IMR-90 (cell line): ENCODE measurements around the gene FAM20B. TPM values are rescaled to one million over a fixed set of nuclear protein-coding genes. Genes with fewer than 3 reads are reported as not detected.

Experiments
- ATAC-seq: fragments of 200-7000 bp; cut with Tn5 transposase; 2 replicates; pipeline ENCODE4 v1.9.1; 2020; ENCODE audit warnings: low read depth, mild to moderate bottlenecking, moderate library complexity
- BruUV-seq: library from RNA; stranded (reverse); fragments of 400-500 nt; replicated peaks from 2 replicates; lab custom pipeline; 2021; lab: Mats Ljungman, UMichigan
- CTCF ChIA-PET: fragments of 300-600 bp; formaldehyde crosslinking; extraction: SDS; loops from one replicate; lab custom pipeline; 2021; ENCODE audit warnings: antibody characterized with exemption; lab: Yijun Ruan, JAX
- POLR2A ChIA-PET: fragments of 300-600 bp; sonication (Branson Sonifier 250); formaldehyde crosslinking; loops from one replicate; lab custom pipeline; 2022; ENCODE audit warnings: antibody characterized with exemption; ENCODE audit not compliant: unreplicated experiment; lab: Charles Lee
- DNase-seq: peaks from one replicate; pipeline ENCODE4 v3.0.0; 2013
- H2AFZ ChIP-seq: replicated peaks from 2 replicates; pipeline ENCODE3; 2013; ENCODE audit warnings: low read length, mild to moderate bottlenecking; ENCODE audit not compliant: poor library complexity
- H2AK5ac ChIP-seq: 2 replicates; pipeline ENCODE4 v1.6.1; 2013; ENCODE audit warnings: low read depth, low read length, inconsistent platforms
- H2AK9ac ChIP-seq: replicated peaks from 2 replicates; pipeline ENCODE3; 2013; ENCODE audit warnings: mild to moderate bottlenecking, low read depth, low read length, moderate library complexity; ENCODE audit not compliant: poor library complexity
- H2BK120ac ChIP-seq: 2 replicates; pipeline ENCODE4 v1.6.1; 2013; ENCODE audit warnings: low read depth, low read length, inconsistent platforms
- H2BK15ac ChIP-seq: 3 replicates; pipeline ENCODE4 v1.6.1; 2013; ENCODE audit warnings: low read depth, low read length, inconsistent platforms
- H2BK20ac ChIP-seq: 2 replicates; pipeline ENCODE4 v1.6.1; 2013; ENCODE audit warnings: low read depth, mild to moderate bottlenecking, inconsistent platforms, low read length, moderate library complexity
- H2BK5ac ChIP-seq: 2 replicates; pipeline ENCODE4 v1.6.1; 2013; ENCODE audit warnings: mild to moderate bottlenecking, low read depth, low read length, inconsistent platforms; ENCODE audit not compliant: poor library complexity, severe bottlenecking
- H3K14ac ChIP-seq: replicated peaks from 2 replicates; pipeline ENCODE4 v1.6.1; 2013; ENCODE audit warnings: low read depth, low read length, inconsistent platforms
- H3K18ac ChIP-seq: 2 replicates; pipeline ENCODE4 v1.6.1; 2013; ENCODE audit warnings: low read depth, low read length, control low read depth
- H3K23ac ChIP-seq: 2 replicates; pipeline ENCODE4 v1.6.1; 2013; ENCODE audit warnings: low read depth, low read length, inconsistent platforms
- H3K27ac ChIP-seq: 2 replicates; pipeline ENCODE4 v1.5.1; 2013; ENCODE audit warnings: mild to moderate bottlenecking, control low read depth, low read length; ENCODE audit not compliant: insufficient read depth
- H3K27me3 ChIP-seq: 2 replicates; pipeline ENCODE4 v1.6.1; 2013; ENCODE audit warnings: low read length; ENCODE audit not compliant: control insufficient read depth, insufficient read depth
- H3K36me3 ChIP-seq: 2 replicates; pipeline ENCODE4 v1.6.1; 2013; ENCODE audit warnings: low read length, mixed read lengths; ENCODE audit not compliant: control insufficient read depth, insufficient read depth
- H3K4ac ChIP-seq: 2 replicates; pipeline ENCODE4 v1.6.1; 2013; ENCODE audit warnings: low read depth, low read length, inconsistent platforms
- H3K4me1 ChIP-seq: 2 replicates; pipeline ENCODE4 v1.6.1; 2013; ENCODE audit warnings: low read length, mixed read lengths; ENCODE audit not compliant: control insufficient read depth, insufficient read depth
- H3K4me2 ChIP-seq: 2 replicates; pipeline ENCODE4 v1.6.1; 2013; ENCODE audit warnings: low read depth, mild to moderate bottlenecking, control low read depth, low read length, moderate library complexity
- H3K4me3 ChIP-seq: 2 replicates; pipeline ENCODE4 v1.5.1; 2013; ENCODE audit warnings: low read depth, mild to moderate bottlenecking, control low read depth, low read length, moderate library complexity; ENCODE audit not compliant: insufficient read depth
- H3K56ac ChIP-seq: 2 replicates; pipeline ENCODE4 v1.6.1; 2013; ENCODE audit warnings: low read length, inconsistent platforms; ENCODE audit not compliant: insufficient read depth; ENCODE audit errors: extremely low read depth
- H3K79me1 ChIP-seq, 2 experiments: 2 replicates each; pipeline ENCODE4 v1.6.1; 2013; ENCODE audit warnings: low read length in 2 of 2, inconsistent platforms in 1 of 2, low read depth in 1 of 2
- H3K9ac ChIP-seq: 2 replicates; pipeline ENCODE4 v1.6.1; 2013; ENCODE audit warnings: low read depth, low read length, control low read depth
- H3K9me1 ChIP-seq: 2 replicates; pipeline ENCODE4 v1.6.1; 2013; ENCODE audit warnings: low read length, inconsistent platforms; ENCODE audit not compliant: insufficient read depth
- H3K9me3 ChIP-seq: 2 replicates; pipeline ENCODE4 v1.6.1; 2013; ENCODE audit warnings: low read length; ENCODE audit not compliant: control insufficient read depth, insufficient read depth
- H4K20me1 ChIP-seq: 2 replicates; pipeline ENCODE4 v1.6.1; 2013; ENCODE audit warnings: low read length, inconsistent platforms; ENCODE audit not compliant: insufficient read depth
- H4K5ac ChIP-seq: 2 replicates; pipeline ENCODE4 v1.6.1; 2013; ENCODE audit warnings: mild to moderate bottlenecking, low read depth, low read length, control low read depth
- H4K8ac ChIP-seq, 2 experiments: 2 replicates each; pipeline ENCODE4 v1.6.1; 2013; ENCODE audit warnings: low read depth in 2 of 2, low read length in 2 of 2, control low read depth in 1 of 2, inconsistent platforms in 1 of 2
- H4K91ac ChIP-seq: 2 replicates; pipeline ENCODE4 v1.6.1; 2013; ENCODE audit warnings: low read depth, low read length, inconsistent platforms; ENCODE audit not compliant: insufficient read depth
- MAFK ChIP-seq: IDR thresholded peaks from 2 replicates; pipeline ENCODE4 v1.6.1; 2012; ENCODE audit warnings: low read depth, low read length, improper control_type of control experiment
- MXI1 ChIP-seq: IDR thresholded peaks from 2 replicates; pipeline ENCODE4 v1.6.1; 2012; ENCODE audit warnings: low read depth, mild to moderate bottlenecking, low read length, moderate library complexity, borderline replicate concordance
- NFE2L2 ChIP-seq: fragments of 150-350 bp; IDR thresholded peaks from 2 replicates; pipeline ENCODE4 v1.6.1; 2016; ENCODE audit warnings: low read depth, mild to moderate bottlenecking, low read length
- POLR2A ChIP-seq: IDR thresholded peaks from 2 replicates; pipeline ENCODE4 v1.6.1; 2012; ENCODE audit warnings: mild to moderate bottlenecking, low read depth, low read length
- SMC3 ChIP-seq: fragments of 150-350 bp; IDR thresholded peaks from 2 replicates; pipeline ENCODE4 v1.6.1; 2016; ENCODE audit warnings: low read depth, mild to moderate bottlenecking, antibody characterized with exemption, low read length, moderate library complexity
- WGBS, 2 experiments: methylation state at CpG; one replicate each; pipeline versions ENCODE4 v1.1.5 to v1.1.7; 2013; ENCODE audit warnings: missing lambda C conversion rate in 2 of 2; ENCODE audit not compliant: insufficient read length in 1 of 2; ENCODE audit errors: extremely low coverage in 2 of 2; 5-methylcytosine and 5-hydroxymethylcytosine counted together
- dilution Hi-C: fragments of 300-500 bp; cut with HindIII; formaldehyde crosslinking; loops from one replicate; pipeline ENCODE4 v1.14.3; 2018; ENCODE audit warnings: low sequenced_read_pairs; ENCODE audit not compliant: unreplicated experiment
- in situ Hi-C: fragments of 300-500 bp; cut with MboI; formaldehyde crosslinking; loops from 3 replicates; pipeline ENCODE4 v1.14.3; 2019; ENCODE audit warnings: low sequenced_read_pairs, inconsistent platforms, mixed read lengths
- intact Hi-C: fragments of 100-400 bp; cut with micrococcal nuclease; formaldehyde crosslinking; loops from 2 replicates; pipeline ENCODE4 v1.10.0; 2022
- polyA plus RNA-seq, 3 experiments: library from polyadenylated mRNA; depleted of rRNA; stranded (reverse); fragments of >200 nt; gene quantifications; 2 replicates each; pipeline ENCODE4 v1.2.3, GENCODE V29; 2012; ENCODE audit warnings: low replicate concordance in 1 of 3
- total RNA-seq: library from RNA; depleted of rRNA; stranded (reverse); fragments of >200 nt; gene quantifications from 2 replicates; pipeline ENCODE4 v1.2.3, GENCODE V29; 2012
- TF ChIP-seq, protein P1 (sequence below): fragments of 150-350 bp; IDR thresholded peaks from 2 replicates; pipeline ENCODE4 v1.6.1; 2016; ENCODE audit warnings: low read depth, mild to moderate bottlenecking, low read length, moderate library complexity, borderline replicate concordance

FAM20B gene
- total and polyA plus RNA-seq, 2 of the 4 experiments (the other 2 are of a cell fraction): 17.1 to 38.4 TPM

DNA sequence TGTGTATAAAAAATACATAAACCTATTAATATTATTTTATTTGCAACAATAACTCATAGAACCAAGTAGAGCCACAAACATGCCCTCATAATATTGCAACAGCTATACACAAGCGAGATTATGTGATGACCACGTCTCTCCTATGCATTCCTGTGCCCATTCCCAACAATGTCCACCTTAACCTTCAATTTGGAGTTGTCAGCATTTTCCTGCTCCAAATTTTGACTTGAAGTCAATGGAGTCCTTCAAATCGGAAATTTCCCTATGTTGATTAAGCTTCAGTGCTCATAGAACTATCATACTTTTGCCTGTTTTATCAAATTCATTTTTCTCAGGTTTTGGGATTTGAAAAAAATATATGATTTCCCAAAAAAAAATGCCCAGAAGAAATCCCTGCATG lies 27.4 kb upstream of the FAM20B start:
- WGBS, 2 experiments: 80% methylated on average over 1 of the region's 3 CpGs; no CpG with 5 or more reads in 1 of the 2 experiments
- no peak overlapping the region for H3K27ac ChIP-seq
- DNase-seq: no peak
- H2BK20ac ChIP-seq: no peak overlapping the region
- no peaks in the 10 kb centered on the region; the same call in 1 of the 2 replicates for H3K4me1 ChIP-seq
- ChIA-PET POLR2A (no interaction called here), CTCF (no interaction called here)
- no peak for TF ChIP-seq POLR2A
- TF ChIP-seq SMC3: no peak
- no peak for TF ChIP-seq MXI1
- no peak for TF ChIP-seq NFE2L2
- TF ChIP-seq MAFK: peak; percentile 64
- TF ChIP-seq, protein P1, sequence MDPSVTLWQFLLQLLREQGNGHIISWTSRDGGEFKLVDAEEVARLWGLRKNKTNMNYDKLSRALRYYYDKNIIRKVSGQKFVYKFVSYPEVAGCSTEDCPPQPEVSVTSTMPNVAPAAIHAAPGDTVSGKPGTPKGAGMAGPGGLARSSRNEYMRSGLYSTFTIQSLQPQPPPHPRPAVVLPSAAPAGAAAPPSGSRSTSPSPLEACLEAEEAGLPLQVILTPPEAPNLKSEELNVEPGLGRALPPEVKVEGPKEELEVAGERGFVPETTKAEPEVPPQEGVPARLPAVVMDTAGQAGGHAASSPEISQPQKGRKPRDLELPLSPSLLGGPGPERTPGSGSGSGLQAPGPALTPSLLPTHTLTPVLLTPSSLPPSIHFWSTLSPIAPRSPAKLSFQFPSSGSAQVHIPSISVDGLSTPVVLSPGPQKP: no peak
- intact Hi-C loops: no loop called here
- no peak overlapping the region for H4K91ac ChIP-seq
- no peak overlapping the region for H4K5ac ChIP-seq
- H2AFZ ChIP-seq: no peak overlapping the region
- ATAC-seq: no peak
- no peak overlapping the region for H3K56ac ChIP-seq
- H3K4ac ChIP-seq: no peak overlapping the region
- H2AK5ac ChIP-seq: no peak overlapping the region
- no peaks in the 10 kb centered on the region for H3K27me3 ChIP-seq
- in situ Hi-C loops: loop anchor here (10.0 kb wide), 1 partner anchor 233 kb away; no protein-coding TSS in a partner anchor
- no TSS peak for BruUV-seq
- no peaks in the 10 kb centered on the region for H3K79me1 ChIP-seq
- H2AK9ac ChIP-seq: no peak overlapping the region
- 0 out of 2 replicates have a peak, but pooled peaks cover 4% of the 10 kb centered on the region for H3K9me3 ChIP-seq
- H3K9ac ChIP-seq: no peak overlapping the region
- no peak overlapping the region for H2BK120ac ChIP-seq
- H3K23ac ChIP-seq: no peak overlapping the region
- no peaks in the 10 kb centered on the region for H3K9me1 ChIP-seq
- no peak overlapping the region for H2BK5ac ChIP-seq
- no peaks in the 10 kb centered on the region for H3K36me3 ChIP-seq
- no peak overlapping the region for H3K4me3 ChIP-seq
- no peak overlapping the region for H3K14ac ChIP-seq
- H4K8ac ChIP-seq: no peak overlapping the region
- no peak overlapping the region for H3K18ac ChIP-seq
- H3K4me2 ChIP-seq: no peak overlapping the region
- no peak overlapping the region for H2BK15ac ChIP-seq
- H4K20me1 ChIP-seq: no peaks in the 10 kb centered on the region
- dilution Hi-C loops: no loop called here
